Measurements from ENCODE around the gene NUDT17. TPM values are rescaled to one million over a fixed set of nuclear protein-coding genes. Genes with fewer than 3 reads are reported as not detected.
A peak's percentile ranks its signal among the peaks of the same experiment; 100 is the strongest.

NUDT17 gene
- total and polyA plus RNA-seq, 9 of the 15 experiments (the other 6 are each of a cell fraction or from before 2014, with no cell fraction given), result 2.1 to 10.0 (median 6.1) TPM

DNA sequence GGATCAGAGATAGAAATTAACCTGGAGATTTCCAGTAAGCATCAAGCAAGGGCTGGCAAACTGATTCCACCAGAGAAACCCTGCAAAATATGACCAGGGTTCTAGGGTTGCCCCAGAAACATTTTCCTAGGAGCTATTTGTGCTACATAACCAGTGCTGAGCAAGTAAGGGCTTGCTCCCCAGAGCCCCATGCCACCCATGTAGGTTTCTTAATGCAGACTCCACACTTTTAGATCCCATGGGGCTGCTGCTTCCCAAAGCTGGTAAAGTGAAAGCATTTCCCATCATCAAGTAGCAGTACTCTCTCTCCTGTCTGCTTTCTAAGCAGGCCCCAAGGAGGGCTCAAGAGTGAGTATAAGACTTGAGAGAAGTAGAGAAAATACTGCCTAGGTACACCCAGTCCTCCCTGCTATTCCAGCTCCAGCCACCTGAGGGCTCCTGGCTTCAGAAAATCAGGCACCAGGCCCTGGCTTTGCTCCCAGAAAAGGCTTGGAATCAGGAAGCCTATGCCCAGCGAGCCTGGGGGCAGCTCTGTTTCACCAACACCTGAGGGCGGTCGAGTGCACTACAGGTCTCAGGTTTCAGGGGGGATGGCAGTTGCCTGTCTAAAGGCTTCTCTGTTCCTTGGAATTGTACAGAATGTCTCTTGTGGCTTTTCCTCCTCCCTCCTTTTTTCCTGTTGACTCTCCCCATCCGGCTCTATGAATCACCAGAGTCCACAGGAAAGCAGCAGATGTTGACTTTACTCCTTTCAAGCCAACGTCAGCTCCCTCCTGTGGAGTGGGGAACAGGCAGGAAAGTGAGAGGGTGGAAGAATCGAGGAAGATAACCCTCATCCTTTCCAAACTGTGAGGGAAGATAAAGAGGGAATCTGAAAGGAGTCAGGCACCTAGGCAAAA is 46.4 kb downstream of the NUDT17 start (continued):
- TF ChIP-seq RBM15 (IDR thresholded peaks at IDR 0.05; ENCODE audit: insufficient read depth, low read length), result no peak
- TF ChIP-seq U2AF1 (optimal IDR thresholded peaks at IDR 0.05; ENCODE audit: low read depth, low read length), result no peak
- no peak for TF ChIP-seq PHF20 (IDR thresholded peaks at IDR 0.05; ENCODE audit: partially characterized antibody)
- TF ChIP-seq, protein P1, sequence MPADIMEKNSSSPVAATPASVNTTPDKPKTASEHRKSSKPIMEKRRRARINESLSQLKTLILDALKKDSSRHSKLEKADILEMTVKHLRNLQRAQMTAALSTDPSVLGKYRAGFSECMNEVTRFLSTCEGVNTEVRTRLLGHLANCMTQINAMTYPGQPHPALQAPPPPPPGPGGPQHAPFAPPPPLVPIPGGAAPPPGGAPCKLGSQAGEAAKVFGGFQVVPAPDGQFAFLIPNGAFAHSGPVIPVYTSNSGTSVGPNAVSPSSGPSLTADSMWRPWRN (IDR thresholded peaks at IDR 0.05; ENCODE audit: low read depth), result no peak
- TF ChIP-seq, protein P2, sequence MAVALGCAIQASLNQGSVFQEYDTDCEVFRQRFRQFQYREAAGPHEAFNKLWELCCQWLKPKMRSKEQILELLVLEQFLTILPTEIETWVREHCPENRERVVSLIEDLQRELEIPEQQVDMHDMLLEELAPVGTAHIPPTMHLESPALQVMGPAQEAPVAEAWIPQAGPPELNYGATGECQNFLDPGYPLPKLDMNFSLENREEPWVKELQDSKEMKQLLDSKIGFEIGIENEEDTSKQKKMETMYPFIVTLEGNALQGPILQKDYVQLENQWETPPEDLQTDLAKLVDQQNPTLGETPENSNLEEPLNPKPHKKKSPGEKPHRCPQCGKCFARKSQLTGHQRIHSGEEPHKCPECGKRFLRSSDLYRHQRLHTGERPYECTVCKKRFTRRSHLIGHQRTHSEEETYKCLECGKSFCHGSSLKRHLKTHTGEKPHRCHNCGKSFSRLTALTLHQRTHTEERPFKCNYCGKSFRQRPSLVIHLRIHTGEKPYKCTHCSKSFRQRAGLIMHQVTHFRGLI (CRISPR knock-in tag; IDR thresholded peaks at IDR 0.05), result no peak
- no peak for TF ChIP-seq EGR1 (conservative IDR thresholded peaks at IDR 0.05)
- no peak for TF ChIP-seq SMAD3 (CRISPR knock-in tag; conservative IDR thresholded peaks at IDR 0.05)
- TF ChIP-seq KLF16 (IDR thresholded peaks at IDR 0.05), result peak; percentile 63; the same call in 1 of the 2 replicates
- no peak for TF ChIP-seq RBM39 (optimal IDR thresholded peaks at IDR 0.05; ENCODE audit: low read depth, low read length)
- TF ChIP-seq NFRKB (IDR thresholded peaks at IDR 0.05; ENCODE audit: low read depth), result no peak
- TF ChIP-seq, protein P3, sequence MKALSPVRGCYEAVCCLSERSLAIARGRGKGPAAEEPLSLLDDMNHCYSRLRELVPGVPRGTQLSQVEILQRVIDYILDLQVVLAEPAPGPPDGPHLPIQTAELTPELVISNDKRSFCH (CRISPR knock-in tag; IDR thresholded peaks at IDR 0.05), result no peak
- TF ChIP-seq, protein P3 (tag; IDR thresholded peaks at IDR 0.05), result no peak
- peak; percentile 24; the same call in 1 of the 2 replicates for TF ChIP-seq DPF2 (IDR thresholded peaks at IDR 0.05)
- peak; percentile 67 for TF ChIP-seq ETV1 (tag; conservative IDR thresholded peaks at IDR 0.05; ENCODE audit: low read depth)
- no peak for TF ChIP-seq NBN (IDR thresholded peaks at IDR 0.05; ENCODE audit: low read depth)
- TF ChIP-seq SRSF1 (IDR thresholded peaks at IDR 0.05; ENCODE audit: low read depth, low read length), result no peak
- TF ChIP-seq FOXA1 (IDR thresholded peaks at IDR 0.05; ENCODE audit: borderline replicate concordance), result no peak
- no peak for TF ChIP-seq JUNB (CRISPR knock-in tag; conservative IDR thresholded peaks at IDR 0.05)
- no peak for TF ChIP-seq MCM2 (IDR thresholded peaks at IDR 0.05; ENCODE audit: low read depth)
- TF ChIP-seq SMARCC2 (IDR thresholded peaks at IDR 0.05; ENCODE audit: low read depth), result no peak
- no peak for TF ChIP-seq ZNF175 (CRISPR knock-in tag; IDR thresholded peaks at IDR 0.05; ENCODE audit: low read depth)
- no peak for TF ChIP-seq HDAC3 (IDR thresholded peaks at IDR 0.05; ENCODE audit: borderline replicate concordance, partially characterized antibody)
- TF ChIP-seq POLR2B (IDR thresholded peaks at IDR 0.05; ENCODE audit: low read depth, partially characterized antibody), result no peak
- TF ChIP-seq CHD2 (IDR thresholded peaks at IDR 0.05; ENCODE audit: low read depth, low read length), result no peak
- TF ChIP-seq, protein P4, sequence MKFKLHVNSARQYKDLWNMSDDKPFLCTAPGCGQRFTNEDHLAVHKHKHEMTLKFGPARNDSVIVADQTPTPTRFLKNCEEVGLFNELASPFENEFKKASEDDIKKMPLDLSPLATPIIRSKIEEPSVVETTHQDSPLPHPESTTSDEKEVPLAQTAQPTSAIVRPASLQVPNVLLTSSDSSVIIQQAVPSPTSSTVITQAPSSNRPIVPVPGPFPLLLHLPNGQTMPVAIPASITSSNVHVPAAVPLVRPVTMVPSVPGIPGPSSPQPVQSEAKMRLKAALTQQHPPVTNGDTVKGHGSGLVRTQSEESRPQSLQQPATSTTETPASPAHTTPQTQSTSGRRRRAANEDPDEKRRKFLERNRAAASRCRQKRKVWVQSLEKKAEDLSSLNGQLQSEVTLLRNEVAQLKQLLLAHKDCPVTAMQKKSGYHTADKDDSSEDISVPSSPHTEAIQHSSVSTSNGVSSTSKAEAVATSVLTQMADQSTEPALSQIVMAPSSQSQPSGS (CRISPR knock-in tag; IDR thresholded peaks at IDR 0.05), result no peak
